ENCODE data around the gene HS6ST1.
"Not testable (repeated sequence)": the region's sequence is repeated elsewhere in the genome, so short reads cannot be mapped to it uniquely, and the experiment has no call there.

Gene HS6ST1

GRCh38 chr2:128322715-128323554, 4.3 kb upstream of the HS6ST1 start:
- DNase-seq (ENCODE audit: low read depth) = no peak
- TF ChIP-seq, protein P1, sequence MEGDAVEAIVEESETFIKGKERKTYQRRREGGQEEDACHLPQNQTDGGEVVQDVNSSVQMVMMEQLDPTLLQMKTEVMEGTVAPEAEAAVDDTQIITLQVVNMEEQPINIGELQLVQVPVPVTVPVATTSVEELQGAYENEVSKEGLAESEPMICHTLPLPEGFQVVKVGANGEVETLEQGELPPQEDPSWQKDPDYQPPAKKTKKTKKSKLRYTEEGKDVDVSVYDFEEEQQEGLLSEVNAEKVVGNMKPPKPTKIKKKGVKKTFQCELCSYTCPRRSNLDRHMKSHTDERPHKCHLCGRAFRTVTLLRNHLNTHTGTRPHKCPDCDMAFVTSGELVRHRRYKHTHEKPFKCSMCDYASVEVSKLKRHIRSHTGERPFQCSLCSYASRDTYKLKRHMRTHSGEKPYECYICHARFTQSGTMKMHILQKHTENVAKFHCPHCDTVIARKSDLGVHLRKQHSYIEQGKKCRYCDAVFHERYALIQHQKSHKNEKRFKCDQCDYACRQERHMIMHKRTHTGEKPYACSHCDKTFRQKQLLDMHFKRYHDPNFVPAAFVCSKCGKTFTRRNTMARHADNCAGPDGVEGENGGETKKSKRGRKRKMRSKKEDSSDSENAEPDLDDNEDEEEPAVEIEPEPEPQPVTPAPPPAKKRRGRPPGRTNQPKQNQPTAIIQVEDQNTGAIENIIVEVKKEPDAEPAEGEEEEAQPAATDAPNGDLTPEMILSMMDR (IDR thresholded peaks at IDR 0.05; ENCODE audit: low read length, missing control alignments) = no peak
- peak overlapping the region; percentile 46 for H3K4me3 ChIP-seq (replicated peaks; ENCODE audit: low read depth, low read length)

GRCh38 chr2:128321784-128322714, 3.4 kb upstream of the HS6ST1 start:
- TF ChIP-seq, protein P1 (IDR thresholded peaks at IDR 0.05; ENCODE audit: low read length, missing control alignments) = peak; percentile 30
- peak overlapping the region; percentile 46 for H3K4me3 ChIP-seq (replicated peaks; ENCODE audit: low read depth, low read length)
- DNase-seq (ENCODE audit: low read depth) = peak; percentile 84

- no peak overlapping the region for H3K4me3 ChIP-seq (replicated peaks; ENCODE audit: low read depth, low read length)
- DNase-seq (ENCODE audit: low read depth) = no peak
- TF ChIP-seq, protein P1 (IDR thresholded peaks at IDR 0.05; ENCODE audit: low read length, missing control alignments) = no peak
These were observed 2.5 kb upstream of the HS6ST1 start for GRCh38 chr2:128320906-128321771.

- DNase-seq (ENCODE audit: low read depth) = no peak
- H3K4me3 ChIP-seq (replicated peaks; ENCODE audit: low read depth, low read length) = no peak overlapping the region
- TF ChIP-seq, protein P1 (IDR thresholded peaks at IDR 0.05; ENCODE audit: low read length, missing control alignments) = no peak
These were observed 1.7 kb upstream of the HS6ST1 start for GRCh38 chr2:128320192-128320905.

DNA sequence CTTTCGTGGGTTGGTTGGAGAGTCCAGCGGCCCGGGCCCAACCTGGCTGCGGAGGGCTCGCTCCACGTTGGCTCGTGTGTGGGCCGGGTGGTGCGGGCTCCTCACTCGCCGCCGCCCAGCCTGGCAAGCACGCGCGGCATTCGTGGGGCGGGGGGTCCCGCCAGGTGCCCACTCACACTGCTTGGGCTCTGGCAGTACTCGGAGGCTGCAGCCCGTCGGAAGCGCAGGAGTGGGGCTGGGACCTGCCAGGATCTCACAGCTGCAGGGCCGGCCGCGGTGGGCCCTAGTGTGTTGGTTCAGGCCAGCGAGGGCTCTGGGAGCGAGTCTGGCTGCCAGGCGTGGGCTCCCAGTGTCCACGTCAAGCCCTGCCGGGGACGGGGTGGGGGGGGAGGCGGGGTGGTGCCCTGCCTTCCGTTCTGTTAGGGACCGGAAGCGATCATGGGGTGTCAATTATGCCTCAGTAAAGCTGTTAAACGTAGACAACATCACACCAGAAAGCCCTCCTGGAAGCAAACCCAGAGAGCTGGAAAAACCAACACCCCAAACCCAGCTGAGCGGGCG, 1.0 kb upstream of the HS6ST1 start:
- DNase-seq (ENCODE audit: low read depth) = no peak

DNA sequence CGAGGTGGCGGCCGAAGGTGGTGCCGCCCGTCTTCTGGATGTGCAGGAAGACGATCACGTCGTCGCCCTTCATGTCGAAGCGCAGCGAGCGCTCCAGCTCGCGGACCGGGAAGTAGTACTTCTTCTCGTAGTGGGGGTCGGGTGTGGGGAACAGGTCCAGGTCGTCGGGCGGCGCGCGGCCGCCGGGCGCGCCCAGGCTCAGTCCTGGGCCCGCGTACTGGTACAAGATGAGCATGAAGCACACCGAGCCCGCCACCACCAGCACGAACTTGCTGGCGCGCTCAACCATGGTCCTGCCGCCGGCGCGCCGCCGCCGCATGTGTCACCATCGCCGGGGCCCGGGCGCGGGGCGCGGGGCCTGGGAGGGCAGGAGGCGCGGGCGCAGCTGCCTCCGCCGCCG, 423 bp downstream of the HS6ST1 start:
- DNase-seq (ENCODE audit: low read depth) = not testable (repeated sequence)
- peak overlapping the region; percentile 83 for H3K4me3 ChIP-seq (replicated peaks; ENCODE audit: low read depth, low read length)

More for the DNA sequence above, 1.0 kb upstream of the HS6ST1 start:
- no peak overlapping the region for H3K4me3 ChIP-seq (replicated peaks; ENCODE audit: low read depth, low read length)
- TF ChIP-seq, protein P1 (IDR thresholded peaks at IDR 0.05; ENCODE audit: low read length, missing control alignments) = no peak

GRCh38 chr2:128317899-128318225, 806 bp downstream of the HS6ST1 start:
- H3K4me3 ChIP-seq (replicated peaks; ENCODE audit: low read depth, low read length) = peak overlapping the region; percentile 83
- not testable (repeated sequence) for DNase-seq (ENCODE audit: low read depth)

Measured in fibroblast of pulmonary artery (primary cell).